T-helper 22 cell (primary cell): ENCODE data around the gene GSTT4.
"Not testable (repeated sequence)": the region's sequence is repeated elsewhere in the genome, so short reads cannot be mapped to it uniquely, and the experiment has no call there.

Source experiments
- DNase-seq: peaks from one replicate; pipeline ENCODE4 v3.0.0-alpha.2; 2020; ENCODE audit warnings: low read depth

Gene GSTT4

GRCh38 chr22:24005201-24005600, at the start of gene GSTT4:
TSS of gene GSTT4 (minus strand) at chr22:24005453. CDS start at chr22:24005356, 97 bp downstream.
- DNase-seq, result no peak

- no peak for DNase-seq
Measured at GRCh38 chr22:24054356-24054755, 49.1 kb upstream of the GSTT4 start.

- DNase-seq, result no peak
Measured at GRCh38 chr22:24053481-24054226, 48.4 kb upstream of the GSTT4 start.

- no peak for DNase-seq
Measured at GRCh38 chr22:24051568-24051967, 46.3 kb upstream of the GSTT4 start.

- no peak for DNase-seq
Measured at GRCh38 chr22:24051028-24051427, 45.8 kb upstream of the GSTT4 start.

GRCh38 chr22:24049978-24050377, 44.7 kb upstream of the GSTT4 start:
- no peak for DNase-seq

- DNase-seq, result no peak
Measured at GRCh38 chr22:24049211-24049610, 44.0 kb upstream of the GSTT4 start.

GRCh38 chr22:24046024-24046423, 40.8 kb upstream of the GSTT4 start:
- no peak for DNase-seq

GRCh38 chr22:24043958-24044357, 38.7 kb upstream of the GSTT4 start:
- DNase-seq, result no peak

GRCh38 chr22:24043465-24043864, 38.2 kb upstream of the GSTT4 start:
- DNase-seq, result not testable (repeated sequence)

GRCh38 chr22:24040946-24041345, 35.7 kb upstream of the GSTT4 start:
- DNase-seq, result no peak

- no peak for DNase-seq
Measured at GRCh38 chr22:24039046-24039445, 33.8 kb upstream of the GSTT4 start.

- DNase-seq, result no peak
Measured at GRCh38 chr22:24037851-24038765, 32.9 kb upstream of the GSTT4 start.

GRCh38 chr22:24035296-24035695, 30.0 kb upstream of the GSTT4 start:
- DNase-seq, result no peak

- DNase-seq, result no peak
Measured at GRCh38 chr22:24033731-24034130, 28.5 kb upstream of the GSTT4 start.

GRCh38 chr22:24030186-24030702, 25.0 kb upstream of the GSTT4 start:
- no peak for DNase-seq

- DNase-seq, result no peak
Measured at GRCh38 chr22:24029304-24029703, 24.1 kb upstream of the GSTT4 start.

- no peak for DNase-seq
Measured at GRCh38 chr22:24028533-24028932, 23.3 kb upstream of the GSTT4 start.

GRCh38 chr22:24027991-24028390, 22.7 kb upstream of the GSTT4 start:
- no peak for DNase-seq

GRCh38 chr22:24027389-24027975, 22.2 kb upstream of the GSTT4 start:
- no peak for DNase-seq

GRCh38 chr22:24026733-24027132, 21.5 kb upstream of the GSTT4 start:
- no peak for DNase-seq

GRCh38 chr22:24026056-24026455, 20.8 kb upstream of the GSTT4 start:
- DNase-seq, result no peak

- DNase-seq, result no peak
Measured at GRCh38 chr22:24025475-24025874, 20.2 kb upstream of the GSTT4 start.
